ENCODE data around the gene PRRG1.

DNA sequence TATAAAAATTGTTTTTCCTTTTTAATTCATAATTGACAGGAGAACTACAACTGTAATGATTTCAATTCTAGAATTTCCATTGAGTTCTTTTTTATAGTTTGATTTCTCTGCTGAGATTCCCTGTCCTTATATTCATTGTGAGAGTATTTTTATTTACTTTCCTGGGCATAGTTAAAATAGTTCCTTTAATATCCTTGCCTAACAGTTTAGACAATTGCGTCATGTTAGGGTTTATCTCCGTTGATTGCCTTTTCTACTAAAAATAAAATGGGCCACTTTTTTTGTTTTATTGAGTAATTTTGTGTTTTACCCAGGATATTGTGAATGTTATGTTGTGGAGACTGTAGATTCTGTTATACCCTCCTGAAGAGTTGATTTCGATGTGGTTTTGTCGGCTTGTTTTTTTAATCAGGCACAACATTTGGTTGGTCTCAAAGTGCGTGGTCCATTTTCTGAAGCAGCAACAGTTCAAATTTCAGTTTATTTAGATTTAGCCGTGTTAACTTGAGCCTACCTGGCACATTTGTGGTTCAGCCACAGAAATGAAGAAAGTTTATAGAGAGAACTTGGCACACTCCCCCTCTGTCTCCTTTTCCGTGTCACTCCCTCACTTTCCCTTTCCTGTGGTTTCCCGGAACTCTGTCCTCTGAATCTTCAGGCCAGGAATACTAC is 16.0 kb upstream of the PRRG1 start:
- TF ChIP-seq, protein P1, sequence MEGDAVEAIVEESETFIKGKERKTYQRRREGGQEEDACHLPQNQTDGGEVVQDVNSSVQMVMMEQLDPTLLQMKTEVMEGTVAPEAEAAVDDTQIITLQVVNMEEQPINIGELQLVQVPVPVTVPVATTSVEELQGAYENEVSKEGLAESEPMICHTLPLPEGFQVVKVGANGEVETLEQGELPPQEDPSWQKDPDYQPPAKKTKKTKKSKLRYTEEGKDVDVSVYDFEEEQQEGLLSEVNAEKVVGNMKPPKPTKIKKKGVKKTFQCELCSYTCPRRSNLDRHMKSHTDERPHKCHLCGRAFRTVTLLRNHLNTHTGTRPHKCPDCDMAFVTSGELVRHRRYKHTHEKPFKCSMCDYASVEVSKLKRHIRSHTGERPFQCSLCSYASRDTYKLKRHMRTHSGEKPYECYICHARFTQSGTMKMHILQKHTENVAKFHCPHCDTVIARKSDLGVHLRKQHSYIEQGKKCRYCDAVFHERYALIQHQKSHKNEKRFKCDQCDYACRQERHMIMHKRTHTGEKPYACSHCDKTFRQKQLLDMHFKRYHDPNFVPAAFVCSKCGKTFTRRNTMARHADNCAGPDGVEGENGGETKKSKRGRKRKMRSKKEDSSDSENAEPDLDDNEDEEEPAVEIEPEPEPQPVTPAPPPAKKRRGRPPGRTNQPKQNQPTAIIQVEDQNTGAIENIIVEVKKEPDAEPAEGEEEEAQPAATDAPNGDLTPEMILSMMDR (conservative IDR thresholded peaks at IDR 0.05 in 1 of 2, IDR thresholded peaks at IDR 0.05 in 1 of 2; ENCODE audit: extremely low read depth in 1 of 2, insufficient read depth in 1 of 2, low read depth in 1 of 2, low read length in 2 of 2): no peak
- no peak for TF ChIP-seq EZH2 (IDR thresholded peaks at IDR 0.05; ENCODE audit: borderline replicate concordance, low read length)

Data from mammary epithelial cell (primary cell).